ENCODE results near the gene GPANK1.
"Not testable (repeated sequence)": the region's sequence is repeated elsewhere in the genome, so short reads cannot be mapped to it uniquely, and the experiment has no call there.

Gene GPANK1

GRCh38 chr6:31664790-31665500, at the start of gene GPANK1:
GPANK1 (minus strand) TSS chr6:31664997; CDS start chr6:31664478, 519 bp downstream.
- peak; percentile 80 to 90 for DNase-seq

- no peak for DNase-seq
These were observed 49.3 kb upstream of the GPANK1 start for GRCh38 chr6:31713991-31714684.

GRCh38 chr6:31713465-31713864, 48.7 kb upstream of the GPANK1 start:
- no peak for DNase-seq

GRCh38 chr6:31712296-31712695, 47.5 kb upstream of the GPANK1 start:
- DNase-seq: no peak

- no peak for DNase-seq
These were observed 46.4 kb upstream of the GPANK1 start for GRCh38 chr6:31711233-31711632.

- DNase-seq: no peak
These were observed 45.9 kb upstream of the GPANK1 start for GRCh38 chr6:31710523-31711219.

- not testable (repeated sequence) for DNase-seq
These were observed 44.4 kb upstream of the GPANK1 start for GRCh38 chr6:31709157-31709556.

GRCh38 chr6:31708224-31708623, 43.4 kb upstream of the GPANK1 start:
- DNase-seq: no peak

- DNase-seq: no peak
These were observed 42.9 kb upstream of the GPANK1 start for GRCh38 chr6:31707701-31708100.

- DNase-seq: no peak
These were observed 41.8 kb upstream of the GPANK1 start, which contains the start of gene LY6G6F for GRCh38 chr6:31706599-31706998. LY6G6F (plus strand) TSS chr6:31706866; CDS start chr6:31706907, 41 bp downstream.

GRCh38 chr6:31705931-31706330, 41.1 kb upstream of the GPANK1 start:
- no peak for DNase-seq

GRCh38 chr6:31702819-31703716, 38.3 kb upstream of the GPANK1 start, which contains the start of gene ABHD16A:
ABHD16A (minus strand) TSS chr6:31703324; CDS start chr6:31703281, 43 bp downstream.
- peak; percentile 97 to 98 for DNase-seq

GRCh38 chr6:31702405-31702818, 37.6 kb upstream of the GPANK1 start:
- no peak for DNase-seq

GRCh38 chr6:31701666-31702404, 37.0 kb upstream of the GPANK1 start:
- DNase-seq: peak; percentile 71

GRCh38 chr6:31700740-31701401, 36.1 kb upstream of the GPANK1 start:
- no peak for DNase-seq

- DNase-seq: no peak
These were observed 32.8 kb upstream of the GPANK1 start for GRCh38 chr6:31697555-31697954.

GRCh38 chr6:31693535-31693934, 28.7 kb upstream of the GPANK1 start:
- DNase-seq: no peak

GRCh38 chr6:31692886-31693285, 28.1 kb upstream of the GPANK1 start:
- no peak for DNase-seq

- no peak for DNase-seq
These were observed 27.6 kb upstream of the GPANK1 start for GRCh38 chr6:31692353-31692752.

GRCh38 chr6:31691564-31692108, 26.8 kb upstream of the GPANK1 start:
- DNase-seq: no peak

- DNase-seq: no peak
These were observed 26.3 kb upstream of the GPANK1 start for GRCh38 chr6:31691078-31691463.

Measured in SHP77 (cell line).